H1 (cell line): Measurements from ENCODE around the gene PSMA2. TPM values are rescaled to one million over a fixed set of nuclear protein-coding genes. Genes with fewer than 3 reads are reported as not detected.

Source experiments
- HDAC6 ChIP-seq: IDR thresholded peaks from one replicate; pipeline ENCODE4 v1.7.1; 2012; ENCODE audit warnings: low read depth, mild to moderate bottlenecking, inconsistent platforms, low read length, moderate library complexity
- POLR2A ChIP-seq, 2 experiments: IDR thresholded peaks; 1 replicate in 1 of 2; 2 replicates in 1 of 2; pipeline ENCODE4 v1.6.1; 2011; ENCODE audit warnings: low read depth in 2 of 2, low read length in 2 of 2, mild to moderate bottlenecking in 2 of 2; ENCODE audit errors: control extremely low read depth in 1 of 2
- TAF1 ChIP-seq: IDR thresholded peaks from 2 replicates; pipeline ENCODE4 v1.6.1; 2011; ENCODE audit warnings: mild to moderate bottlenecking, low read depth, low read length
- polyA plus RNA-seq, 7 experiments: library from polyadenylated mRNA; depleted of rRNA in 3 of 7; stranded (reverse) in 5 of 7; unstranded in 2 of 7; fragments of >200 nt in 5 of 7; fragments of 200-250 nt in 2 of 7; gene quantifications; 1 replicate in 5 of 7; 2 replicates in 1 of 7; 4 replicates in 1 of 7; pipeline versions ENCODE4 v1.2.1 to v1.2.3, GENCODE V29; 2011 to 2013; ENCODE audit warnings: missing spikeins in 2 of 7, mixed read lengths in 2 of 7
- total RNA-seq: library from RNA; stranded (reverse); fragmentation: NEBNext Ultra II Directional; extraction: Animal tissue kit (Norgen Biotek cat#: 25700); gene quantifications from 2 replicates; pipeline ENCODE4 v1.2.1, GENCODE V29; 2021
- TF ChIP-seq, protein P1 (sequence below): IDR thresholded peaks from 2 replicates; pipeline ENCODE4 v1.6.1; 2012; ENCODE audit warnings: inconsistent platforms

PSMA2 gene
- total and polyA plus RNA-seq, 2 of the 8 experiments (the other 6 are each of a cell fraction or from before 2014, with no cell fraction given), result 211 to 259 TPM

DNA sequence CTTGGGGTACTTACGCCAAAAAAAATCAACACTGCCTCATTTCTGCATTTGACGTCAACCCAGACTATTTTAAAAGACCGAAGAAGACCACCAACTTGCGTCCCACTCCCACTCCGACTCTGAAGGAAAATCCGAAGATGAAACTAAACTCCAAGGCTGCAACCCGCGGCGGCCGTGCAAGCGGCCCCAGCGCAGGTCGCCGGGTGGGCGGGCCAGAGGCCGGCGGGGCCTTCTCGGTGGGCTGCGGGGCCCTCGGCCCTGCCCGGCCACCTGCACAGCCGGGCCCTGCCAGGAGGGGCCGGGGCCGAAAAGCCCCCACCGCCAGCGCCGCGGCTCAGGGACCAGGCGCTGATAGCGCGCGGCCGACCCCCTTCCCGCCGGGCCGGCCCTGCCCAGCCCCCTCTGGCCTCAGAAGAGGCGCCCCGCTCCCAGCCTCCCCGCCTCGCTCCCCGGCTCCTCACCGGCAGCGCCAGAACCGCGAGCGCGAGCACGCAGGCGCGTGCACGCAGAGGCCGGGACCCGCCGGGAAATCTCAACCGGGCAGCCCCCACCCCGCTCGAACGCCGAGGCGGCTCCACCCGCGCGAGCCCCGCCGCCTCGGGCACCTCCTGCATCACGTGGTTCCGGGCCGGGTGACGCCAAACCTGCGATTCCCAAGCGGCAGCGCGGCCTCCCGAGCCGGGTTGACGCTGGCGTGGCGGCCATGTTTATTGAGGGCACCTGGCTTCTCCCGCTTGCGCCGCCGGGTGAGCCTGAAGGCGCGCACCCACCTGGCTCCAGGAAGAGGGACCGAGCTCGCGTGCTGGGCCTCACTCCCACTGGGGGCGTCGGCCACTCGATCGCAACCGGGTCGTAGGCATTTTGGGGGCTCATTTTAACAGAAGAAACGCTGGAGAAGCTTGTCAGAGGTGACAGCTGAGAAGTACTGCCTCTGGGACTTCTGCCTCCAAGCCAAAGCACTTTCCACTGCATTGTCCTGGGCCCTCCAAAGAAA, 20.2 kb downstream of the PSMA2 start, which contains the start of gene C7orf25 (continued):
- peak; percentile 12 to 62; a peak in 2 of 3 replicates for TF ChIP-seq POLR2A (IDR thresholded peaks at IDR 0.05; ENCODE audit: control extremely low read depth in 1 of 2, low read depth in 2 of 2, low read length in 2 of 2)
- TF ChIP-seq TAF1, result peak; percentile 48; the same call in 1 of the 2 replicates
- TF ChIP-seq, protein P1, sequence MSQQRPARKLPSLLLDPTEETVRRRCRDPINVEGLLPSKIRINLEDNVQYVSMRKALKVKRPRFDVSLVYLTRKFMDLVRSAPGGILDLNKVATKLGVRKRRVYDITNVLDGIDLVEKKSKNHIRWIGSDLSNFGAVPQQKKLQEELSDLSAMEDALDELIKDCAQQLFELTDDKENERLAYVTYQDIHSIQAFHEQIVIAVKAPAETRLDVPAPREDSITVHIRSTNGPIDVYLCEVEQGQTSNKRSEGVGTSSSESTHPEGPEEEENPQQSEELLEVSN, result peak; percentile 84
- no peak for TF ChIP-seq HDAC6
